HCT116 (cell line): ENCODE results near the gene ZNRF4.

ENCODE experiments used
- CTCF ChIP-seq, 3 experiments: fragments of 200-600 bp in 1 of 3; sonication (generic) in 1 of 3; IDR thresholded peaks in 2 of 3; conservative IDR thresholded peaks in 1 of 3; 2 replicates each; pipeline ENCODE4 v1.5.1; 2012 to 2017; ENCODE audit warnings: low read depth in 2 of 3, low read length in 2 of 3, antibody characterized with exemption in 1 of 3, borderline replicate concordance in 1 of 3, control low read depth in 1 of 3, mild to moderate bottlenecking in 1 of 3, mixed read lengths in 1 of 3, mixed run types in 1 of 3, moderate library complexity in 1 of 3; ENCODE audit not compliant: insufficient read depth in 1 of 3
- EGR1 ChIP-seq: IDR thresholded peaks from 2 replicates; pipeline ENCODE4 v1.6.1; 2012; ENCODE audit warnings: low read depth
- EZH2 ChIP-seq: fragments of 200-600 bp; sonication (generic); IDR thresholded peaks from 2 replicates; pipeline ENCODE4 v1.6.1; 2017; ENCODE audit warnings: antibody characterized with exemption, mixed run types
- EZH2phosphoT487 ChIP-seq: fragments of 200-600 bp; IDR thresholded peaks from 2 replicates; pipeline ENCODE4 v1.6.1; 2018; ENCODE audit warnings: antibody characterized with exemption, borderline replicate concordance
- POLR2A ChIP-seq: IDR thresholded peaks from 2 replicates; pipeline ENCODE4 v1.7.0; 2011; ENCODE audit warnings: borderline replicate concordance; ENCODE audit not compliant: insufficient read depth, insufficient read length; ENCODE audit errors: extremely low read depth
- POLR2AphosphoS5 ChIP-seq: IDR thresholded peaks from 2 replicates; pipeline ENCODE4 v1.6.1; 2011; ENCODE audit warnings: mild to moderate bottlenecking, low read depth, low read length, moderate library complexity
- ZFX ChIP-seq: fragments of 450-650 bp; IDR thresholded peaks from 2 replicates; pipeline ENCODE4 v1.6.1; 2017
- TF ChIP-seq, protein P1 (sequence below): IDR thresholded peaks from 2 replicates; pipeline ENCODE4 v1.6.1; 2012; ENCODE audit warnings: low read depth

DNA sequence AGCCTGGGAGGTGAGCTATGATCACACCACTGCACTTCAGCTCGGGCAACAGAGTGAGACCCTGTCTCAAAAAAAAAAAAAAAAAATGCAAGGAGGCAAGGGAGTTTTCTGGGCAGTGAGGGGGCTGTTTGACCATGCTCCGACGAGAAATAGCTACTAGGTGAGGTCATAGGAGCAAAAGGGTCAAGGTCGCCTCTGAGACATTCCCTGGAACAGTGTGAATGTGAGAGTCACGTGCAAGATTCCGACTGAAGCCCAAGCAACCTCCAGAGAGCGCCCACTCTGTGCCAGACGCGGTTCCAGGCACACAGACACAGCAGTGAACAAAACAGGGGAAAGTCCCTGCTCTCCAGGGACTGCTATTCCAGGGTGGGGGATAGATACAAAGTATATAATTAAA is 2.5 kb downstream of the ZNRF4 start:
- TF ChIP-seq EZH2phosphoT487 (no peak), CTCF (IDR thresholded peaks at IDR 0.05 in 2 of 3, conservative IDR thresholded peaks at IDR 0.05 in 1 of 3; ENCODE audit: borderline replicate concordance in 1 of 3, insufficient read depth in 1 of 3, low read depth in 2 of 3, low read length in 2 of 3) (no peak), EZH2 (no peak), EGR1 (no peak), ZFX (no peak), POLR2A (no peak), POLR2AphosphoS5 (no peak)
- TF ChIP-seq, protein P1, sequence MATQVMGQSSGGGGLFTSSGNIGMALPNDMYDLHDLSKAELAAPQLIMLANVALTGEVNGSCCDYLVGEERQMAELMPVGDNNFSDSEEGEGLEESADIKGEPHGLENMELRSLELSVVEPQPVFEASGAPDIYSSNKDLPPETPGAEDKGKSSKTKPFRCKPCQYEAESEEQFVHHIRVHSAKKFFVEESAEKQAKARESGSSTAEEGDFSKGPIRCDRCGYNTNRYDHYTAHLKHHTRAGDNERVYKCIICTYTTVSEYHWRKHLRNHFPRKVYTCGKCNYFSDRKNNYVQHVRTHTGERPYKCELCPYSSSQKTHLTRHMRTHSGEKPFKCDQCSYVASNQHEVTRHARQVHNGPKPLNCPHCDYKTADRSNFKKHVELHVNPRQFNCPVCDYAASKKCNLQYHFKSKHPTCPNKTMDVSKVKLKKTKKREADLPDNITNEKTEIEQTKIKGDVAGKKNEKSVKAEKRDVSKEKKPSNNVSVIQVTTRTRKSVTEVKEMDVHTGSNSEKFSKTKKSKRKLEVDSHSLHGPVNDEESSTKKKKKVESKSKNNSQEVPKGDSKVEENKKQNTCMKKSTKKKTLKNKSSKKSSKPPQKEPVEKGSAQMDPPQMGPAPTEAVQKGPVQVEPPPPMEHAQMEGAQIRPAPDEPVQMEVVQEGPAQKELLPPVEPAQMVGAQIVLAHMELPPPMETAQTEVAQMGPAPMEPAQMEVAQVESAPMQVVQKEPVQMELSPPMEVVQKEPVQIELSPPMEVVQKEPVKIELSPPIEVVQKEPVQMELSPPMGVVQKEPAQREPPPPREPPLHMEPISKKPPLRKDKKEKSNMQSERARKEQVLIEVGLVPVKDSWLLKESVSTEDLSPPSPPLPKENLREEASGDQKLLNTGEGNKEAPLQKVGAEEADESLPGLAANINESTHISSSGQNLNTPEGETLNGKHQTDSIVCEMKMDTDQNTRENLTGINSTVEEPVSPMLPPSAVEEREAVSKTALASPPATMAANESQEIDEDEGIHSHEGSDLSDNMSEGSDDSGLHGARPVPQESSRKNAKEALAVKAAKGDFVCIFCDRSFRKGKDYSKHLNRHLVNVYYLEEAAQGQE = no peak
